Endothelial cell of umbilical vein (primary cell): ENCODE data around the gene TMEM179B. TPM values are rescaled to one million over a fixed set of nuclear protein-coding genes. Genes with fewer than 3 reads are reported as not detected.

ENCODE experiments used
- BruUV-seq: library from RNA; stranded (reverse); fragments of 400-500 nt; replicated peaks from 2 replicates; lab custom pipeline; 2021; lab: Mats Ljungman, UMichigan
- CTCF ChIA-PET: fragments of 300-600, 350-600 bp; sonication (Branson Sonifier 250); formaldehyde crosslinking; loops from one replicate; lab custom pipeline; 2021; ENCODE audit warnings: antibody characterized with exemption, inconsistent platforms; lab: Charles Lee
- POLR2A ChIA-PET: fragments of 300-600, 350-600 bp; sonication (Branson Sonifier 250); formaldehyde crosslinking; loops from one replicate; lab custom pipeline; 2021; ENCODE audit warnings: antibody characterized with exemption, inconsistent platforms; lab: Charles Lee
- DNase-seq: peaks from one replicate; pipeline ENCODE4 v3.0.0-alpha.2; 2011; ENCODE audit warnings: low read depth, low spot score
- FAIRE-seq: peaks from 2 replicates; lab custom pipeline; 2011; peaks lifted over from hg19 to GRCh38; lab: Jason Lieb, UNC
- H2AFZ ChIP-seq: 2 replicates; pipeline ENCODE4 v1.6.0; 2012; ENCODE audit warnings: low read depth, low read length, control low read depth, inconsistent platforms
- H3K27ac ChIP-seq: 2 replicates; pipeline ENCODE4 v1.5.1; 2011; ENCODE audit warnings: low read depth, mild to moderate bottlenecking, control low read depth, low read length, moderate library complexity; ENCODE audit not compliant: insufficient read depth
- H3K27me3 ChIP-seq, 2 experiments: 2 replicates each; pipeline versions ENCODE4 v1.6.0 to v1.6.1; 2011; ENCODE audit warnings: low read length in 2 of 2, mixed read lengths in 1 of 2; ENCODE audit not compliant: control insufficient read depth in 2 of 2, insufficient read depth in 2 of 2
- H3K36me3 ChIP-seq, 2 experiments: 2 replicates in 1 of 2; 3 replicates in 1 of 2; pipeline ENCODE4 v1.5.1; 2011; ENCODE audit warnings: low read length in 2 of 2, mild to moderate bottlenecking in 1 of 2, moderate library complexity in 1 of 2; ENCODE audit not compliant: control insufficient read depth in 2 of 2, insufficient read depth in 2 of 2; ENCODE audit errors: extremely low read depth in 1 of 2
- H3K4me1 ChIP-seq: 3 replicates; pipeline ENCODE4 v1.5.1; 2011; ENCODE audit warnings: mild to moderate bottlenecking, low read length; ENCODE audit not compliant: control insufficient read depth, insufficient read depth; ENCODE audit errors: extremely low read depth
- H3K4me2 ChIP-seq: 2 replicates; pipeline ENCODE4 v1.6.1; 2011; ENCODE audit warnings: low read length, control low read depth, mixed read lengths; ENCODE audit not compliant: insufficient read depth
- H3K4me3 ChIP-seq, 3 experiments: fragments of 200-600 bp in 1 of 3; sonication (generic), shearing (Covaris generic) in 1 of 3; replicated peaks in 1 of 3; 2 replicates each; pipeline ENCODE4 v1.5.1; 2011 to 2016; ENCODE audit warnings: control low read depth in 3 of 3, low read length in 3 of 3, mild to moderate bottlenecking in 2 of 3, inconsistent platforms in 1 of 3, low read depth in 1 of 3, moderate library complexity in 1 of 3; ENCODE audit not compliant: insufficient read depth in 1 of 3
- H3K79me2 ChIP-seq: 2 replicates; pipeline ENCODE4 v1.6.0; 2012; ENCODE audit warnings: low read length, inconsistent platforms; ENCODE audit not compliant: control insufficient read depth, insufficient read depth
- H3K9ac ChIP-seq: replicated peaks from 2 replicates; pipeline ENCODE3; 2011; ENCODE audit warnings: low read length, control low read depth; ENCODE audit not compliant: insufficient read depth; ENCODE audit errors: extremely low read depth
- H3K9me1 ChIP-seq: replicated peaks from 3 replicates; pipeline ENCODE4 v1.6.0; 2011; ENCODE audit warnings: mild to moderate bottlenecking, low read length; ENCODE audit not compliant: control insufficient read depth, insufficient read depth; ENCODE audit errors: extremely low read depth
- H3K9me3 ChIP-seq: replicated peaks from 2 replicates; pipeline ENCODE4 v1.5.1; 2012; ENCODE audit warnings: low read length, inconsistent platforms; ENCODE audit not compliant: control insufficient read depth, insufficient read depth
- H4K20me1 ChIP-seq: replicated peaks from 2 replicates; pipeline ENCODE3; 2011; ENCODE audit warnings: mild to moderate bottlenecking, low read length; ENCODE audit not compliant: control insufficient read depth, insufficient read depth; ENCODE audit errors: extremely low read depth
- EZH2 ChIP-seq: IDR thresholded peaks from 2 replicates; pipeline ENCODE4 v1.6.1; 2012; ENCODE audit warnings: borderline replicate concordance, low read depth, mild to moderate bottlenecking, moderate library complexity, low read length, inconsistent platforms; ENCODE audit not compliant: severe bottlenecking
- GATA2 ChIP-seq: IDR thresholded peaks from 2 replicates; pipeline ENCODE4 v1.7.0; 2011; ENCODE audit warnings: low read depth, mild to moderate bottlenecking, moderate library complexity, mixed read lengths, low read length; ENCODE audit not compliant: insufficient read length, insufficient read depth
- JUN ChIP-seq: IDR thresholded peaks from 2 replicates; pipeline ENCODE4 v1.6.1; 2011; ENCODE audit warnings: borderline replicate concordance, low read depth; ENCODE audit not compliant: insufficient read length, insufficient read depth
- dilution Hi-C: fragments of 300-500 bp; cut with MboI; formaldehyde crosslinking; loops from one replicate; pipeline ENCODE4 v1.15.0; 2019; ENCODE audit warnings: low sequenced_read_pairs; ENCODE audit not compliant: extremely low pct_ligation_motif_present
- intact Hi-C: fragments of 100-400 bp; cut with micrococcal nuclease; formaldehyde crosslinking; loops from one replicate; pipeline ENCODE4 v1.10.0; 2022
- polyA plus RNA-seq, 4 experiments: library from polyadenylated mRNA; depleted of rRNA in 3 of 4; stranded (reverse) in 3 of 4; unstranded in 1 of 4; fragments of >200 nt; gene quantifications; 2 replicates each; pipeline versions ENCODE4 v1.2.1 to v1.2.3, GENCODE V29; 2011 to 2012; ENCODE audit warnings: missing spikeins in 1 of 4
- total RNA-seq: library from RNA; stranded (reverse); gene quantifications from 2 replicates; pipeline ENCODE4 v1.2.3, GENCODE V29; 2021

The TMEM179B gene
- total and polyA plus RNA-seq, 2 donors (not counting 3 experiments of a cell fraction or from before 2014, with no cell fraction given): 27.6 to 102 TPM

DNA sequence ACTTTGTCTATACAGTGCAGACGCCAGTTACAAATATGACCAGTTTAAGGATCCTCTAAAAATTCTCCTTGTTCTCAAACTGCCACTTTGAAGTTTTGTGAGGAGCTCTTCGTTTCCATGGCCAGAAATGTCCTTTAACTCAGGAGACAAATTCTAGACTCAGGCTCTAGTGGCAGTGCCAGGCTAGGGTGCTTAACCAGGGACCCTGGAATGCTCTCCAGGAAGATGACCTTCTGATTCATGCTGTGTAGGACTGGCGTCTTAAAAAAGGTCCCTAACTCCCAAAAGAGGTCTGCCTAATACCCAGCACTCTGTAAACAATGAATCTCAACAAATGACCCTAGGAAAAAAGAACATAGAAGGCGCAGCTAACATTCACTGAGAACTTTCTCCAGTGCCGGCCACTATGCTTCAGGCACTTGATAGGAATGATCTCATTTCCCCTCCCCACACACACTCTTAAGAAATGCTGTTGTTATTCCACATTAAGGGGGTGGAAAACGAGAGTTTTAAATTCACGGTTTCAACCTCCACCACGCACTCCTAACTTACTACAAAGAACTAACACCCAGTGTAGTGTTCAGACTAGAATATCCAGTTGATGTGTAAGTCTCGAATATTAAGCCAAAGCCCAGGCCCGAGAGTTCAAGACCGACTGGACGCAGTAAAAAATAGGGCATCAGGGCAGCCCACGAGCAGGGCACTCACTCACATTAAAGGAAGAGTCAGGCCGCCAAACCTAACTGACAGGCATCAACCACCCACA lies 17.3 kb downstream of the TMEM179B start:
- CTCF ChIA-PET: interaction anchor here (1.0 to 2.1 kb wide), 3 partner anchors 9 to 18 kb away, joined by 3 to 7 read pairs (median 4); partner anchors contain the start of gene TMEM179B
- H3K27me3 ChIP-seq: no peaks in the 10 kb centered on the region
- peak overlapping the region; percentile 57 for H3K27ac ChIP-seq
- FAIRE-seq: peak; percentile 74
- BruUV-seq: TSS peak; percentile 45
- no peaks in the 10 kb centered on the region for H3K9me3 ChIP-seq
- peak overlapping the region; percentile 70 to 93 (median 80) for H3K4me3 ChIP-seq
- POLR2A ChIA-PET: interaction anchor here (0.8 to 1.3 kb wide), 3 partner anchors 17 to 77 kb away, joined by 3 to 6 read pairs (median 6); partner anchors contain the start of gene SLC3A2
- no peaks in the 10 kb centered on the region for H4K20me1 ChIP-seq
- dilution Hi-C loops: no loop called here
- H3K36me3 ChIP-seq: peaks cover 17 to 25% of the 10 kb centered on the region in 2 experiments
- DNase-seq: peak; percentile 76
- intact Hi-C loops: loop anchor here (1.0 kb wide), 5 partner anchors 13 to 58 kb away; partner anchors contain the start of genes TMEM179B and WDR74
- H3K4me2 ChIP-seq: peak overlapping the region; percentile 73
- peak overlapping the region; percentile 3 for H2AFZ ChIP-seq
- no peak for TF ChIP-seq EZH2
- TF ChIP-seq GATA2: no peak
- peak; percentile 20 for TF ChIP-seq JUN
- no peaks in the 10 kb centered on the region for H3K9me1 ChIP-seq
- H3K79me2 ChIP-seq: peaks cover 22% of the 10 kb centered on the region
- peaks cover 22% of the 10 kb centered on the region for H3K4me1 ChIP-seq
- H3K9ac ChIP-seq: peak overlapping the region; percentile 89
